CD4-positive, alpha-beta T cell treated with Interleukin-17A for 1 hour (primary cell): Measurements from ENCODE around the gene ZNF568.
A peak's percentile ranks its signal among the peaks of the same experiment; 100 is the strongest.

Experiments
- DNase-seq: peaks from one replicate; pipeline ENCODE4 v3.0.0-alpha.2; 2020

The ZNF568 gene

GRCh38 chr19:37007587-37008220, 91.6 kb downstream of the ZNF568 start:
- DNase-seq = peak; percentile 47

- DNase-seq = no peak
Observed at GRCh38 chr19:37009871-37010270, 93.7 kb downstream of the ZNF568 start.

- DNase-seq = no peak
Observed at GRCh38 chr19:37012093-37012745, 96.1 kb downstream of the ZNF568 start.

GRCh38 chr19:37014456-37014855, 98.3 kb downstream of the ZNF568 start:
- DNase-seq = no peak

GRCh38 chr19:37045140-37045539, 129.0 kb downstream of the ZNF568 start:
- DNase-seq = no peak
